Epithelial cell of proximal tubule (primary cell): ENCODE measurements around the gene THEM5. TPM values are rescaled to one million over a fixed set of nuclear protein-coding genes. Genes with fewer than 3 reads are reported as not detected.

Experiments
- DNase-seq: peaks from one replicate; pipeline ENCODE4 v3.0.0-alpha.2; 2011; ENCODE audit warnings: low read depth
- H3K4me3 ChIP-seq: 2 replicates; pipeline ENCODE4 v1.5.1; 2011; ENCODE audit warnings: low read depth, mild to moderate bottlenecking, low read length
- total RNA-seq: library from RNA; depleted of rRNA; stranded (reverse); fragments of >200 nt; gene quantifications from 2 replicates; pipeline ENCODE4 v1.2.3, GENCODE V29; 2015
- TF ChIP-seq, protein P1 (sequence below): conservative IDR thresholded peaks from 2 replicates; pipeline ENCODE4 v1.5.1; 2012; ENCODE audit warnings: low read depth, mild to moderate bottlenecking, low read length

The THEM5 gene
- total RNA-seq, 1 donor from 2014 or later, result not detected

DNA sequence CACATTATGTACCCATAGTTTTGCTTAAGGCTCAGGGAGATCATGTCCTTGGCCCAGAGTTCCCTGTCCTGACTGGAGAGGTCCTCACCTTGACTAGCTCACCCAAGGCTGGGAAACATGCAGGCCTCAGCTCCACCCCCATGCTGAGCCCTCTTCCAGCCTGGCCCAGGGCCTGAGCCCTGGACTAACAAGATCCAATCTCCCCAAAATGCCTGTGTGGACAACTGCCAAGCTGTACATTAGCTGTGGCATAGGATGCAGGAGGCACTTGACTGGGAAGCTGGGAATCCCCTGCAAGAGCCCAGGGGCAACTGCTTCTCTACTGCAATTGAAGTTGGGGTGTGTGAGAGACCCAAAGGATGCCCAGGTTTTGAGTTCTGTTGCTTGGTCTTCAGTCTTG lies 50.3 kb downstream of the THEM5 start:
- no peak for DNase-seq
- TF ChIP-seq, protein P1, sequence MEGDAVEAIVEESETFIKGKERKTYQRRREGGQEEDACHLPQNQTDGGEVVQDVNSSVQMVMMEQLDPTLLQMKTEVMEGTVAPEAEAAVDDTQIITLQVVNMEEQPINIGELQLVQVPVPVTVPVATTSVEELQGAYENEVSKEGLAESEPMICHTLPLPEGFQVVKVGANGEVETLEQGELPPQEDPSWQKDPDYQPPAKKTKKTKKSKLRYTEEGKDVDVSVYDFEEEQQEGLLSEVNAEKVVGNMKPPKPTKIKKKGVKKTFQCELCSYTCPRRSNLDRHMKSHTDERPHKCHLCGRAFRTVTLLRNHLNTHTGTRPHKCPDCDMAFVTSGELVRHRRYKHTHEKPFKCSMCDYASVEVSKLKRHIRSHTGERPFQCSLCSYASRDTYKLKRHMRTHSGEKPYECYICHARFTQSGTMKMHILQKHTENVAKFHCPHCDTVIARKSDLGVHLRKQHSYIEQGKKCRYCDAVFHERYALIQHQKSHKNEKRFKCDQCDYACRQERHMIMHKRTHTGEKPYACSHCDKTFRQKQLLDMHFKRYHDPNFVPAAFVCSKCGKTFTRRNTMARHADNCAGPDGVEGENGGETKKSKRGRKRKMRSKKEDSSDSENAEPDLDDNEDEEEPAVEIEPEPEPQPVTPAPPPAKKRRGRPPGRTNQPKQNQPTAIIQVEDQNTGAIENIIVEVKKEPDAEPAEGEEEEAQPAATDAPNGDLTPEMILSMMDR, result no peak
- no peak overlapping the region for H3K4me3 ChIP-seq

DNA sequence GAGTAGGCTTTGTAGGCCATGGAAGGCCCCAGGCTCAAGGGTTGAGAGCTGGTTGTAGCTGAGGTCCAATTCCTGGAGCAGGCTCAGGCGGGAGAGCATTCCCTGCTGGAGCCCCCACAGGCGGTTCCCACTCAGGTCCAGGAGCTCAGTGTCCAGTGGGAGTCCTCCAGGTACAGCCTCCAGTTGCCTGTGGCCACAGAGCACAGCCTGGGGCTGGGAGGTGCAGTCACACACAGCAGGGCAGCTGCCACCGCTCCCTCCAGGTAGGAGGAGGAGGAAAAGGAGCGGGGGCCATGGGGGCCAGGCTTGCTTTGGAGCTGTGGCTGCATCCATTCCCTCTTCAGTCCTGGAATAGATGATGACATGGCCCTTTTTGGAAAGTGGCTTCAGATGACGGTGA lies 51.1 kb downstream of the THEM5 start:
- DNase-seq, result no peak
- TF ChIP-seq, protein P1, result no peak
- no peak overlapping the region for H3K4me3 ChIP-seq

DNA sequence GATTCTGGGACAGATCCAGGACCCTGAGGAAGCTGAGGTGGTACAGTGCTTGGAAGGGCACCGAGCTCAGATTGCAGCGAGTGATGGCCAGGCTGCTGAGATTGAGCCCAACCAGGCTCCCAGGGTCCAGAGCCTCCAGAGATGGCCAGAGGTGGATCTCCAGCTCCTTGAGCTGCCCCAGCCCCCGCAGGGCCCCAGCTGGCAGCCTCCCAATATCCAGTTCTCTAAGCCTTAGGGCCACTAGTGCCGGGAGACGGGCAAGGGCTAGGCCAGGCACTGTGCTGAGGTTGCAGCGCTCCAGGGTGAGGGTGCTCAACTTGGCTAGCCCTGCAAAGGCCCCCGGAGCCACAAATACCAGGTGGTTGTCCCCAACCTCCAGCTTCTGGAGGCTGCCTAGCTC lies 51.7 kb downstream of the THEM5 start:
- no peak for DNase-seq
- H3K4me3 ChIP-seq, result no peak overlapping the region
- TF ChIP-seq, protein P1, result no peak

DNA sequence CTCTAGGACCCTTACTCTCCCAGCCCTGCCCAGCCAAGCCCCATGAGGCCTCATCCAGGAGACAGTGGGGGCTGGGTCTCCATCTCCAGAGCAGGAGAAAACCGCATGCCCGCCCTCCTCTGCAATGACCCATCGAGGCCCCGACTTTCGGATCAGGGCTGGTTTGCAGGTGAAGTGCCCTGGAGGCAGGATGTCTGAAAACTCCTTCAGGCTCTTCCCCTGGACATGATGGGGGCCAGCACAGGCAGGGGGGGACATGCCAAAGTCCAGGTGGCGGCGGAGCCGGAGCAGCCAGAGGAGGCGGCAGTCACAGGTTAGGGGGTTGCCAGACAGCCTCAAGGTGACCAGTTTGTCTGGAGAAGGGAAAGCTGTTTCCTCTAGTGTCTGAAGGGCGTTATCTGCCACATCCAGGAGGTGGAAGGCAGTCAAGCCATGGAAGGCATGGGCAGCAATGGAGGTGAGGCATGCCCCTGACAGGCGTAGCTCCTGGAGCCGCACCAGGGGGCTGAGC lies 52.1 kb downstream of the THEM5 start:
- no peak overlapping the region for H3K4me3 ChIP-seq
- no peak for DNase-seq
- TF ChIP-seq, protein P1, result no peak

DNA sequence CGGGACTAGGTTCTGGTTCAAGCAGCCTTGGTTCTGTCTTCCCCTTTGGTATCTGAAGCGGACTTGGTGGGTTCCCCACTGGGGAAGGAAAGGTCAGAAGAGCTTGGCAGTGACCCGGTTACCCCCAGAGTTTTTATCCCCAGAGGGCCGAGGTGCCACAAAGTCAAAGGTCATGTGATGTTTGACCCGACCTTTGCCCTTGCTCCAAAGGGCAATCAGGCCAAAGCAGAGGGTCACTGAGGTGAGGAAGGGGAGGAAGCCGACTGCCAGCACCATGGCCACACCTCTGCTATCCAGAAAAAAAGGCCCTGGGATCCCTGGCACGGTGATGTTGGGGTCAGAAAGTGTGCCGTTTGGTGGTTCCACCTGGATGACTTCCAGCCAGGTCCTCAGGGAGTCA lies 52.7 kb downstream of the THEM5 start:
- DNase-seq, result no peak
- TF ChIP-seq, protein P1, result no peak
- H3K4me3 ChIP-seq, result no peak overlapping the region

DNA sequence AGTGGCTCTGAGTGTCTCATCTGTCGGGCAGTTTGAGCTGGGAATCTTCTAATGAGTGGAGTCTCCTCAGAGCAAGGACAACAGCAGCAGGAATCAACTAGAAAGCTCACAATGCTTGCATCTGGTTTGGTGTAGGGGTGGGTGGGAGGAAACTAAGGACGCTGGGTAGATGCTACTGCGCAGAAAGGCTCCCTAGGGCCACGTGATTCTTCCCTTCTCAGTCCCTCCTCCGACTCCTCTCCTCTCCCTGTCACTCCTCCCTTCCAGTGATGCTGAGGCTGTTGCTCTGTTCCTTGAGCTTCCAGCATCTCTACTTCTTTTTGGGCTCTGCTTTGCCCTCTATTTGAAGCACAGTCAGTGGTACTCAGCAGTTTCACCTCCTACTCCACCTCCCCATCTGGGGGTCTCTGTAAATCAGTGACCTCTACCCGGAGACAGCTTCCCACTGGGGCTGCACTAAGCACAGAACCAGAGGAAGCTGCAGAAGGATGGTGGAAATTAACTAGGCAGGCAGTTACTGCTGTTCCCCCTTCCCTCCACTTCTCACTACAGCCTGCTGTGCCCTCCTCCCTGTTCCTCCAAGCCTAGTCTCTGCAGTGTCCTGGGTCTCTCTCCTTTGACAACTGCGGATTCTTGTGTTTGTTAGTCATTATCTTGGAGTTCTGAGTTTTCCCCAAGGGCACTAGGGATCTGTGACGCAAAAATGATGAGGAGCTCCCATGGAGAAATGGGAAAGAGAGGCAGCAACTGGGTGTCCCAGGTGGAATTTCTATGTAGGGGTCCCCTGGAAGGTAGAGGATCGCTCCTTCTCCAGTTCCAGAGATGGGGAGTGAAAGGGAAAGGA lies 54.1 kb downstream of the THEM5 start:
- DNase-seq, result no peak
- no peak overlapping the region for H3K4me3 ChIP-seq
- TF ChIP-seq, protein P1, result no peak

DNA sequence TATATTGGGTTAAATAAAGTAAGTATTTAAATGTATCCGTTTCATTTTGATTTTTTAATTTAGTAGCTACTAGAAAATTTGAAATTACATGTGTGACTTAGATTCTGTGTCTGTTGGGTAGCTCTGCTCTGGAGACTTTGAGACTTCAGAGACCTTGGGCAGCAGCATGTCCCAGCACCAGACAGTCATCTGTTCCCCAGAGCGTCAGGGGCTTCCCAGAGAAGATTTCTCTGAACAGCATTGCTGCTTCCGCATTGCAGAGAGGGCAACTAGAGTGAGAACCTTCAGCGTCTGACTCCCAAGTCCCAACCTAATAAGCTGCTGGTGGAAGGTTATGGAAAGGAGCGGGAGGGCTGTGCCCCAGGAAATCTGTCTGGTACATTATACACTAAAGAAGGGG lies 54.9 kb downstream of the THEM5 start:
- DNase-seq, result no peak
- TF ChIP-seq, protein P1, result no peak
- H3K4me3 ChIP-seq, result no peak overlapping the region
